Stimulated activated CD4-positive, alpha-beta T cell treated with anti-CD3 and anti-CD28 coated beads, Interleukin-12 subunit alpha, Interleukin-12 subunit beta, amount 100 ng/mL, for 48 hours (primary cell): ENCODE results near the gene KCNB1.

Experiments
- DNase-seq, 3 donors: peaks; one replicate each; pipeline ENCODE4 v3.0.0-alpha.2; 2020; ENCODE audit warnings: low read depth in 2 of 3, low spot score in 1 of 3

KCNB1 gene

GRCh38 chr20:49501917-49502316, 19.4 kb upstream of the KCNB1 start:
- DNase-seq, result no peak

GRCh38 chr20:49497398-49497669, 14.9 kb upstream of the KCNB1 start:
- no peak for DNase-seq

GRCh38 chr20:49496553-49497397, 14.3 kb upstream of the KCNB1 start:
- no peak for DNase-seq

GRCh38 chr20:49496043-49496442, 13.6 kb upstream of the KCNB1 start:
- DNase-seq, result no peak

- no peak for DNase-seq
These were observed 8.2 kb upstream of the KCNB1 start for GRCh38 chr20:49490689-49491088.

GRCh38 chr20:49489688-49490087, 7.2 kb upstream of the KCNB1 start:
- no peak for DNase-seq

- DNase-seq, result no peak
These were observed 3.6 kb upstream of the KCNB1 start for GRCh38 chr20:49486064-49486463.

- no peak for DNase-seq
These were observed 3.1 kb upstream of the KCNB1 start for GRCh38 chr20:49485563-49485962.

GRCh38 chr20:49484180-49485140, 2.0 kb upstream of the KCNB1 start:
- peak; percentile 47 to 68 (median 51) for DNase-seq

- DNase-seq, result no peak
These were observed 1.2 kb upstream of the KCNB1 start for GRCh38 chr20:49483696-49484123.

GRCh38 chr20:49483018-49483695, 689 bp upstream of the KCNB1 start:
- DNase-seq, result no peak

GRCh38 chr20:49482173-49482572, 295 bp downstream of the KCNB1 start:
- DNase-seq, result no peak

GRCh38 chr20:49481116-49481515, 1.4 kb downstream of the KCNB1 start:
- no peak for DNase-seq

GRCh38 chr20:49480236-49480635, 2.2 kb downstream of the KCNB1 start:
- no peak for DNase-seq

GRCh38 chr20:49479785-49480184, 2.7 kb downstream of the KCNB1 start:
- no peak for DNase-seq

GRCh38 chr20:49478754-49479689, 3.4 kb downstream of the KCNB1 start:
- no peak for DNase-seq

GRCh38 chr20:49478266-49478665, 4.2 kb downstream of the KCNB1 start:
- no peak for DNase-seq

- DNase-seq, result no peak
These were observed 5.3 kb downstream of the KCNB1 start for GRCh38 chr20:49477200-49477599.

- no peak for DNase-seq
These were observed 6.5 kb downstream of the KCNB1 start for GRCh38 chr20:49476016-49476355.

- DNase-seq, result no peak
These were observed 7.0 kb downstream of the KCNB1 start for GRCh38 chr20:49475292-49476015.
